GM18499 (cell line): ENCODE results near the gene GABPB2.

Source experiments
- ATAC-seq: cut with Tn5 transposase; IDR thresholded peaks from one replicate; pipeline ENCODE4 v1.9.1; 2021; ENCODE audit warnings: moderate number of reproducible peaks; ENCODE audit not compliant: insufficient read depth, unreplicated experiment

Gene GABPB2

DNA sequence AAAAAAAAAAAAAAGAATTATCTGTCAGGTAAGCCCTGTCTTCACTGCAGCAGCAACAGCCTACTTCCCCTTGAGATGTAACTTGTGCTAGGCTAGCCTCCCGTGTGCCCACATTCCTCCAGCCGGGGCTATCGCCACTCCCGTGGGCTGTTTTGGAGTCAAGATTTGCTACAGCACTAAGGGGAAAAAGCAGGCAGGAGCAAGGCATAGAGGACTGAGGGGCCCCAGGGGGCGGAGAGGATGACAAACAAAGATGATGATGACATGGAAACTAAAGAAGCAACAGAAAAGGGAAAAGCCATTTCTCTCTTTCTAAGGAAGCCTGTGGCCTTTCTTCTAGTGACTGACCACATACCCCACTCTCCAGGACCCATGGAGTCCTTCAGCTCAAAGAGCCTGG lies 87.8 kb downstream of the GABPB2 start:
- no peak for ATAC-seq

DNA sequence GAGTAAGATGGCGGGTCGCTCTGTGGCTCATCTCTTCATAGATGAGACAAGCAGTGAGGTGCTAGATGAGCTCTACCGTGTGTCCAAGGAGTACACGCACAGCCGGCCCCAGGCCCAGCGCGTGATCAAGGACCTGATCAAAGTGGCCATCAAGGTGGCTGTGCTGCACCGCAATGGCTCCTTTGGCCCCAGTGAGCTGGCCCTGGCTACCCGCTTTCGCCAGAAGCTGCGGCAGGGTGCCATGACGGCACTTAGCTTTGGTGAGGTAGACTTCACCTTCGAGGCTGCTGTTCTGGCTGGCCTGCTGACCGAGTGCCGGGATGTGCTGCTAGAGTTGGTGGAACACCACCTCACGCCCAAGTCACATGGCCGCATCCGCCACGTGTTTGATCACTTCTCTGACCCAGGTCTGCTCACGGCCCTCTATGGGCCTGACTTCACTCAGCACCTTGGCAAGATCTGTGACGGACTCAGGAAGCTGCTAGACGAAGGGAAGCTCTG lies 88.2 kb downstream of the GABPB2 start:
- ATAC-seq = no peak

DNA sequence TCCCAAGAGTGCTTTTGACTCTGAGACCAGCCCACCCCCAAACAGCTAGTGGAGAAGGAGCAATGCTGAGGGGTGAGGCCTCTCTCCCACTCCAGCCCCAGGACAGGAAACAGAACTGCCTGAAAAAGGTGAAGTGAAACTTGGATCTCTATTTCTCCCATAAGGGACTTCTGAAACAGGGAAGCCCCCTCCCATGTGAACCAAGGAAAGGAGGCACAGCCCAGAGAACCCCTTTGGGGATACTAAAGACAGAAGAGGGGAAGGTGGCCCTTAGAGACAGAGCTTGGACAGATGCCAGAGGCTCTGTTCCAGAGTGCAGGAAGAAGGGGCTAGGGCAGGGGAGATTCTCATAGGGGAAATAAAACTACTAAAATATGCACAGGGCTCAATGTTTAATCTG lies 88.8 kb downstream of the GABPB2 start:
- ATAC-seq = no peak

DNA sequence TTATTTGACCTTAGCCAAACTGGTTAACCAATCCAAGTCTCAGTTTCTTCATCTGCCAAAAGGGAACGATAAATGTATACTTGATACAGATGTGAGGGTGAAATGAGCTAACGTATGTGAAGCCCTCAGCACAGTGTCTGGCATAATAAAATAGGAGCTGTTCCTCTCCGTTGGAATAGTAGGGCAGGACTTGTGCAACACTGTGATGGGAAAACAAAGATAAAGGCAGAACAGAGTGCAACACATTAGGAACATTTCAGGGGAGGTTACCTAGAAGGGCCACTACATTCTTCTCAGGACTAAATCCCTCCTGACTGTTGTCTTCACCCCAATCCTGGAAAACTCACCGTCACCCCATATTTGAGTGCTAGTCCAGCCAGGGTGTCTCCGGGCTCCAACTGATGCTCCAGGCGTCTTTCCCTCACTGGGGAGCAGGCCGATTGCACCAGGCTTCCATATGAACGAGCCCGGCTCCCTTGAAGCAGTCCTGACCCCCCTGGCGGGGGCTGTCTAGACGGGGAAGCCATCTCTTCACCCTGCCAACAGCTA lies 94.2 kb downstream of the GABPB2 start:
- ATAC-seq = no peak

DNA sequence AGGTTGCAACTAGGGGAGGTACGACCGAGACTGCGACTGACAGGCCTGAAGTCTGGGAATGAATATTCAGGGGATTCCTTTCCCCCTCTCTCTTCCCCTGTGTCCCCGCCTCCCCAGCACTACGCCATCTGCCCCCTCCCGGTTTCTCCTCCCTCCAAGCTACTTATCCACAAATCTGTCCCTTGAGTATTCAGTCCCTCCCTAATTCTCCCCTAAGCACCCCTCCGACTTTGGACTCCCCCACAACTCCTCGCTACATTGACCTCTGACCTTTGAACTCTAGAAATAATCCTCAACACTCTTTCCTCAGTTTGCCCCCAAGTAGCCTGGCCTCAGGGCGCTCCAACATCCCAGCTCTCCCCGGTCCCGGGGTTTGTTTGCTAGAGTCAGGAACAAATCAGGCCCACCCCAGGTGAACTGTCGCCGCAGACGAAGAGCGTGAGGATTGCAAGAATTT lies 94.7 kb downstream of the GABPB2 start:
- ATAC-seq = no peak

DNA sequence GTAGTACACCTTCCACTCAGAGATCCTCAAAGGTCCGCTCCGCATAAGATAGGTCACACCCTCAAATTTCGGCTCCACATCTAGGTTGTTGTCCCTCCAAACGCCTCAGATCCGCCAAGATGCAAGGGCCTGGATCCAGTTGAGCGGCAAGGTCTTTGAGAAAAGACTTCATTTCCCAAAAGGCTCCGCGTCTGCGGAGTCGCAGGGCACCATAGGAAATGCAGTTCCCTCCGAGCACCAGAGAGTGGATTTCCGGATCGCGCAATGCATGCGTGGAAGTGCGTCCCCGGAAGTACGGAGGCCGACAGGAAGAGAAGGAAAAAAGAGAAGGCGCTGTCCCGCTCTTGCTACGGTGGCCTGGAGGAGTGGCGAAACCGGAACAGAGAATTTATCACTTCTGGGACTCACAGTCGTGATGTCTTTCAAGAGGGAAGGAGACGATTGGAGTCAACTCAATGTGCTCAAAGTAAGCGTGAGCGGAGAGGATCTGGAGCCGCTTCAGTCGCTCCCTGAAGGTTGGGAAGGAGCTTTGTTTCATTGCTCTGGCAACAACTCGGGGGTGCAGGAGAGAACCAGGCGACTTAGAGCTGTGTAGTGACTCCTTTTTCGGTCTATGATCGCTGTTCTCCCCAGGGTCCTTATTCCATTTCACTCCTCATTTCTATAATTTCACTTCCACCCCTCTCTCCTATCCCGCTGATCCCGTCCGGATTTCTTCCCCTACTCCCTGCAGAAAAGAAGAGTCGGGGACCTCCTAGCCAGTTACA lies 95.4 kb downstream of the GABPB2 start, which contains the start of the genes LYSMD1 and SCNM1:
Gene LYSMD1, minus strand, starts transcription at position 165 of the 767 bp plus-strand sequence. CDS start 644 bp downstream, outside the sequence.
Gene SCNM1, plus strand, starts transcription at position 407 of the 767 bp plus-strand sequence. Its CDS starts 9 bp downstream, at position 416.
- ATAC-seq = peak; percentile 79

DNA sequence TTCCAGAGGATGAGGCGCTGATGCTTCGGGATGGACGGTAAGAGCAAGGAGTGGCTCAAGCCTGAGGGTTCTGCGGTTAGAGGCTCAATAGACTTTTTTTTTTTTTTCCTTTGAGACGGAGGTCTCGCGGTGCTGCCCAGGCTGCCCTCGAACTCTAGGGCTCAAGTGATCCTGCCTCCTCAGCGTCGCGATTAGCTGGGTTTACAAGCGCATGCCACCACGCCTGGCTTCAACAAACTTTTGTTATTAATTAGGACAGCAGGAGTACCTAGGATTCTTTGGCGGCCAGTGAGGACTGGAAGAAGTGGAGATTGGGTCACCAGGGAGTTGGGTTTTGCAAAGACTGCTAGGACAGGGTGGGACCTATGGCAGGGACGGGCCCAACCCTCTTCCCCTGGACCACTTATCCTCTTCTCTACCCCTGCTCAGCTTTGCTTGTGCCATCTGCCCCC lies 96.0 kb downstream of the GABPB2 start:
- ATAC-seq = no peak

DNA sequence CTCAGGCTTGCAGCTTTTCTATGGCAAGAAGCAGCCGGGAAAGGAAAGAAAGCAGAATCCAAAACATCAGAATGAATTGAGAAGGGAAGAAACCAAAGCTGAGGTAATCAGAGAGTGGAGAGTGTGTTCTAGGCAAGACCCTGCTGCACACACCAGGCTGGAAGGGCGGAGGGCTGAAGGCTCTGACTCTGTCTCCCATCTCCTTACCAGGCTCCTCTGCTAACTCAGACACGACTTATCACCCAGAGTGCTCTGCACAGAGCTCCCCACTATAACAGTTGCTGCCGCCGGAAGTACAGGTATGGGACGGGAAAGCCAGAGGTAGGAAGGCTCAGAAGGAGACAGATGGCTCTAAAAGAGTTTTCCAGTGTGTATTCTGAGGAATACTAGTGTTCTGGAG lies 96.6 kb downstream of the GABPB2 start:
- no peak for ATAC-seq

DNA sequence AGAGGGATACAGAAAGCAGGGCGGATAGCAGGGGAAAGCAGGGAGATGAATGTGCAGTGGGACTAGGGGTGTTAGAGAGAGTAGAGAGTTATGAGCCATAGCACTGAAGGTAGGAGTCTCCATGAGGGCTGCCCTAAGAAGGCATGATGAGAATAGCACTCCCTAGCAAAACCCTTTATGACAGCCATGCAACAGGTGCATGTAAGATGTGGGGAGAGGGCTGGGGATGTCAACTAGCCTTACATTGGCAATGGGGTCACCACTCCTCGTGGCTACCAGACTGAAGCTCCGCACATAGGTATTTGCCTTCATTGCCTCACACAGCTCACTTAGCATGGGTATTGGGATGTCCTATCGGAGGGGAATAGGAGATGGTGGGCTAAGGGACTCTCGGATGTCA lies 100.6 kb downstream of the GABPB2 start:
- no peak for ATAC-seq
